Measurements from ENCODE around the gene PRCP.

Gene PRCP

DNA sequence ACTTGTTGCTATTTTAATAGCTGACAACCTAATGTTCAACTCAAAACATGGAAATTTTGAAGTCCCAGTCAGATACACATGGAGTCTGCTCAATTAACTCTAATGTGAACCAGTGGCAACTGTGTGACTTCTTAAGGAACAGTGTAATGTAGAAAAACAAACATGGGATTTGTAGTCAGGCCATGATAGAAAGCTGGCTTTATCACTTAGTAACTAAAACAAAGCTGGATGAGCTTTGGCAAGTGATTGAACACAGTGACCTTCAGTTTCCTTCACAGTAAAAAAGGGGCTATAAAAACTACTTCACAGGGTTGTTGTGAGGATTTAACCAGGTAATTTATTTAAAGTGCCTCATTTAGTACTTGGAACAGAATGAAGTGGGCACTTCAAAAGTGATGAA is 62.6 kb downstream of the PRCP start:
- peaks cover 17% of the 10 kb centered on the region for H3K36me3 ChIP-seq
- H3K27me3 ChIP-seq: no peaks in the 10 kb centered on the region
- H3K9me3 ChIP-seq: no peaks in the 10 kb centered on the region
- no peak for DNase-seq
- no peak for TF ChIP-seq CTCF (IDR thresholded peaks at IDR 0.05; ENCODE audit: low read depth, low read length)
- no peak overlapping the region for H3K4me3 ChIP-seq (ENCODE audit: low read depth, low read length)
- H3K4me1 ChIP-seq: no peaks in the 10 kb centered on the region

DNA sequence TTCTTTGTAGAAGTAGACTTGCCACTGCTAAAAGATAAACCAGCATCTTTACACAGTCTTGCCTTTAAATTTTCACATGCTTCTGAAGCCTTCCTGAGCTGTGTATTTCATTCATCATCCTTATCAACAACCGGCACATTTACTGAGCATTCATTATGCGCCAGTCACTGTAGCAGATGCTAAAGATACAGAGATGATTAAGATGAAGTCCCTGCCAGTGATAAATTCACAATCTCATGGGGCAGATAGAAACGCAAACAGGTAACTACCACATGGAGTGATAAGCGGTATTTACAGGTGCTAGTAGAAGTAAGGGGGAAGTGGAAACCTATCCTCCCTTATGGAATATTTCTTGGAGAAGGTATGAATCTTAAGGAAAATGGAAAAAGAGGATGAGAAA is 67.2 kb downstream of the PRCP start:
- H3K36me3 ChIP-seq: peaks cover 7% of the 10 kb centered on the region
- no peaks in the 10 kb centered on the region for H3K27me3 ChIP-seq
- H3K4me3 ChIP-seq (ENCODE audit: low read depth, low read length): no peak overlapping the region
- H3K9me3 ChIP-seq: no peaks in the 10 kb centered on the region
- H3K4me1 ChIP-seq: no peaks in the 10 kb centered on the region
- no peak for DNase-seq
- TF ChIP-seq CTCF (IDR thresholded peaks at IDR 0.05; ENCODE audit: low read depth, low read length): no peak

DNA sequence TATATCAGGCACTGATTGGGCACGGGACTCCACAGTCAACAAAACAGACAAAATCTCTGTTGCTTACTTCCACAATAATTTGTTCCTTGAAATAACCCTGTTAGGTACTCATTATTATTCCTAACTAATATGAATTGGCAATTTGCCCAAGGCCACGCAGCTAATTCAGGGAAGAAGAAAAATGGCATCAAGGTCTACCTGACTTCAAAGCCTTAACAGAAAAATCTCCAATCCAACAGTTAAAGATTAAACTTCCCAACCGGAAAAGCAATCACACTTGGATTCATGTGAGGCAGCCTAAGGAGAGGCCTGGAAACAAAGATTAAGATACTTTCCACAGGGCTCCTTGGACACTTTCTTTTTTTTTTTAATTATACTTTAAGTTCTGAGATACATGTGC is 68.9 kb downstream of the PRCP start:
- no peak overlapping the region for H3K4me3 ChIP-seq (ENCODE audit: low read depth, low read length)
- H3K9me3 ChIP-seq: no peaks in the 10 kb centered on the region
- H3K27me3 ChIP-seq: no peaks in the 10 kb centered on the region
- no peaks in the 10 kb centered on the region for H3K4me1 ChIP-seq
- no peaks in the 10 kb centered on the region; the same call in 1 of the 2 replicates for H3K36me3 ChIP-seq
- no peak for TF ChIP-seq CTCF (IDR thresholded peaks at IDR 0.05; ENCODE audit: low read depth, low read length)
- DNase-seq: no peak

DNA sequence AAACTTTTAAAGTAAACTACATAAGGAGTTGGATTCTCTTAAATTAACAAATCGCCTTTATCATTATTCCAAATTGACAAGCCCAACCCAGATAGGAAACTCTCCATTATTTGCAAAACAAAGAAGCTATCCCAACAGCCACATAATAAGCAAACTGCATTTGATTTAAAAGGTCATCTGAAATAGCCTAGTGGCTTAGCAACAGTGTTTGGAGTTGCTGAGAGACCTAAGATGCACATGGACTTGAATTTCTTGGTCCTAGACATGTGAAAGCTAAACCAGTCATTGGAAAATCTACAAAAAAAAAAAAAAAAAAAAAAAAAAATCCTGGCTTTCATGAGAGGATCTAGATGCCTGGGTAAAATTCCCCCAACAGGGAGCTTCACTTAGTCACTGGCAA is 69.5 kb downstream of the PRCP start:
- DNase-seq: no peak
- H3K36me3 ChIP-seq: no peaks in the 10 kb centered on the region; the same call in 1 of the 2 replicates
- no peaks in the 10 kb centered on the region for H3K9me3 ChIP-seq
- no peaks in the 10 kb centered on the region for H3K4me1 ChIP-seq
- TF ChIP-seq CTCF (IDR thresholded peaks at IDR 0.05; ENCODE audit: low read depth, low read length): no peak
- no peak overlapping the region for H3K4me3 ChIP-seq (ENCODE audit: low read depth, low read length)
- no peaks in the 10 kb centered on the region for H3K27me3 ChIP-seq

GRCh38 chr11:82829101-82829500 is 71.1 kb downstream of the PRCP start:
- Histone ChIP-seq H3K4me3 (ENCODE audit: low read depth, low read length) (no peak overlapping the region), H3K9me3 (no peaks in the 10 kb centered on the region), H3K27me3 (no peaks in the 10 kb centered on the region), H3K36me3 (peaks cover 5% of the 10 kb centered on the region), H3K4me1 (peaks cover 7% of the 10 kb centered on the region)
- TF ChIP-seq CTCF (IDR thresholded peaks at IDR 0.05; ENCODE audit: low read depth, low read length): no peak
- DNase-seq: no peak

GRCh38 chr11:82828472-82828871 is 71.8 kb downstream of the PRCP start:
- no peak for TF ChIP-seq CTCF (IDR thresholded peaks at IDR 0.05; ENCODE audit: low read depth, low read length)

More at GRCh38 chr11:82828472-82828871, 71.8 kb downstream of the PRCP start:
- Histone ChIP-seq H3K27me3 (no peaks in the 10 kb centered on the region), H3K9me3 (no peaks in the 10 kb centered on the region), H3K4me3 (ENCODE audit: low read depth, low read length) (no peak overlapping the region), H3K4me1 (peaks cover 7% of the 10 kb centered on the region), H3K36me3 (peaks cover 9% of the 10 kb centered on the region)
- DNase-seq: no peak
